Endothelial cell of umbilical vein (primary cell): ENCODE results near the gene UBE2E2. TPM values are rescaled to one million over a fixed set of nuclear protein-coding genes. Genes with fewer than 3 reads are reported as not detected.

ENCODE experiments used
- BruUV-seq: library from RNA; stranded (reverse); fragments of 400-500 nt; replicated peaks from 2 replicates; lab custom pipeline; 2021; lab: Mats Ljungman, UMichigan
- CTCF ChIA-PET: fragments of 300-600, 350-600 bp; sonication (Branson Sonifier 250); formaldehyde crosslinking; loops from one replicate; lab custom pipeline; 2021; ENCODE audit warnings: antibody characterized with exemption, inconsistent platforms; lab: Charles Lee
- POLR2A ChIA-PET: fragments of 300-600, 350-600 bp; sonication (Branson Sonifier 250); formaldehyde crosslinking; loops from one replicate; lab custom pipeline; 2021; ENCODE audit warnings: antibody characterized with exemption, inconsistent platforms; lab: Charles Lee
- DNase-seq: peaks from one replicate; pipeline ENCODE4 v3.0.0-alpha.2; 2011; ENCODE audit warnings: low read depth, low spot score
- FAIRE-seq: peaks from 2 replicates; lab custom pipeline; 2011; peaks lifted over from hg19 to GRCh38; lab: Jason Lieb, UNC
- H2AFZ ChIP-seq: 2 replicates; pipeline ENCODE4 v1.6.0; 2012; ENCODE audit warnings: low read depth, low read length, control low read depth, inconsistent platforms
- H3K27ac ChIP-seq: 2 replicates; pipeline ENCODE4 v1.5.1; 2011; ENCODE audit warnings: low read depth, mild to moderate bottlenecking, control low read depth, low read length, moderate library complexity; ENCODE audit not compliant: insufficient read depth
- H3K27me3 ChIP-seq, 2 experiments: 2 replicates each; pipeline versions ENCODE4 v1.6.0 to v1.6.1; 2011; ENCODE audit warnings: low read length in 2 of 2, mixed read lengths in 1 of 2; ENCODE audit not compliant: control insufficient read depth in 2 of 2, insufficient read depth in 2 of 2
- H3K36me3 ChIP-seq, 2 experiments: 2 replicates in 1 of 2; 3 replicates in 1 of 2; pipeline ENCODE4 v1.5.1; 2011; ENCODE audit warnings: low read length in 2 of 2, mild to moderate bottlenecking in 1 of 2, moderate library complexity in 1 of 2; ENCODE audit not compliant: control insufficient read depth in 2 of 2, insufficient read depth in 2 of 2; ENCODE audit errors: extremely low read depth in 1 of 2
- H3K4me1 ChIP-seq: 3 replicates; pipeline ENCODE4 v1.5.1; 2011; ENCODE audit warnings: mild to moderate bottlenecking, low read length; ENCODE audit not compliant: control insufficient read depth, insufficient read depth; ENCODE audit errors: extremely low read depth
- H3K4me2 ChIP-seq: 2 replicates; pipeline ENCODE4 v1.6.1; 2011; ENCODE audit warnings: low read length, control low read depth, mixed read lengths; ENCODE audit not compliant: insufficient read depth
- H3K4me3 ChIP-seq, 3 experiments: fragments of 200-600 bp in 1 of 3; sonication (generic), shearing (Covaris generic) in 1 of 3; replicated peaks in 1 of 3; 2 replicates each; pipeline ENCODE4 v1.5.1; 2011 to 2016; ENCODE audit warnings: control low read depth in 3 of 3, low read length in 3 of 3, mild to moderate bottlenecking in 2 of 3, inconsistent platforms in 1 of 3, low read depth in 1 of 3, moderate library complexity in 1 of 3; ENCODE audit not compliant: insufficient read depth in 1 of 3
- H3K79me2 ChIP-seq: 2 replicates; pipeline ENCODE4 v1.6.0; 2012; ENCODE audit warnings: low read length, inconsistent platforms; ENCODE audit not compliant: control insufficient read depth, insufficient read depth
- H3K9ac ChIP-seq: replicated peaks from 2 replicates; pipeline ENCODE3; 2011; ENCODE audit warnings: low read length, control low read depth; ENCODE audit not compliant: insufficient read depth; ENCODE audit errors: extremely low read depth
- H3K9me1 ChIP-seq: replicated peaks from 3 replicates; pipeline ENCODE4 v1.6.0; 2011; ENCODE audit warnings: mild to moderate bottlenecking, low read length; ENCODE audit not compliant: control insufficient read depth, insufficient read depth; ENCODE audit errors: extremely low read depth
- H3K9me3 ChIP-seq: replicated peaks from 2 replicates; pipeline ENCODE4 v1.5.1; 2012; ENCODE audit warnings: low read length, inconsistent platforms; ENCODE audit not compliant: control insufficient read depth, insufficient read depth
- H4K20me1 ChIP-seq: replicated peaks from 2 replicates; pipeline ENCODE3; 2011; ENCODE audit warnings: mild to moderate bottlenecking, low read length; ENCODE audit not compliant: control insufficient read depth, insufficient read depth; ENCODE audit errors: extremely low read depth
- CTCF ChIP-seq, 2 donors: IDR thresholded peaks; 1 replicate in 1 of 2; 2 replicates in 1 of 2; pipeline ENCODE4 v1.5.1; 2011; ENCODE audit warnings: low read length in 2 of 2, mild to moderate bottlenecking in 2 of 2, moderate library complexity in 2 of 2, control low read depth in 1 of 2, inconsistent platforms in 1 of 2, low read depth in 1 of 2; ENCODE audit not compliant: insufficient read depth in 1 of 2; ENCODE audit errors: extremely low read depth in 1 of 2
- EZH2 ChIP-seq: IDR thresholded peaks from 2 replicates; pipeline ENCODE4 v1.6.1; 2012; ENCODE audit warnings: borderline replicate concordance, low read depth, mild to moderate bottlenecking, moderate library complexity, low read length, inconsistent platforms; ENCODE audit not compliant: severe bottlenecking
- MAX ChIP-seq: IDR thresholded peaks from 2 replicates; pipeline ENCODE4 v1.6.1; 2011; ENCODE audit not compliant: insufficient read depth, insufficient read length
- MYC ChIP-seq: IDR thresholded peaks from one replicate; pipeline ENCODE4 v1.6.1; 2011; ENCODE audit warnings: mild to moderate bottlenecking, low read depth, low read length
- POLR2A ChIP-seq: IDR thresholded peaks from 2 replicates; pipeline ENCODE4 v1.6.1; 2012; ENCODE audit warnings: low read depth, mild to moderate bottlenecking, control low read depth, low read length
- POLR2AphosphoS5 ChIP-seq: IDR thresholded peaks from 2 replicates; pipeline ENCODE4 v1.6.1; 2012; ENCODE audit warnings: low read depth, mild to moderate bottlenecking, control low read depth, low read length, moderate library complexity; ENCODE audit not compliant: insufficient read depth
- dilution Hi-C: fragments of 300-500 bp; cut with MboI; formaldehyde crosslinking; loops from one replicate; pipeline ENCODE4 v1.15.0; 2019; ENCODE audit warnings: low sequenced_read_pairs; ENCODE audit not compliant: extremely low pct_ligation_motif_present
- intact Hi-C: fragments of 100-400 bp; cut with micrococcal nuclease; formaldehyde crosslinking; loops from one replicate; pipeline ENCODE4 v1.10.0; 2022
- polyA plus RNA-seq, 4 experiments: library from polyadenylated mRNA; depleted of rRNA in 3 of 4; stranded (reverse) in 3 of 4; unstranded in 1 of 4; fragments of >200 nt; gene quantifications; 2 replicates each; pipeline versions ENCODE4 v1.2.1 to v1.2.3, GENCODE V29; 2011 to 2012; ENCODE audit warnings: missing spikeins in 1 of 4
- total RNA-seq: library from RNA; stranded (reverse); gene quantifications from 2 replicates; pipeline ENCODE4 v1.2.3, GENCODE V29; 2021

The UBE2E2 gene
- total and polyA plus RNA-seq, 2 donors (not counting 3 experiments of a cell fraction or from before 2014, with no cell fraction given): 37.0 to 45.4 TPM

- intact Hi-C loops: no loop called here
- Histone ChIP-seq H3K4me1 (peaks cover 7% of the 10 kb centered on the region), H2AFZ (no peak overlapping the region), H3K36me3 (no peaks in the 10 kb centered on the region), H3K9ac (no peak overlapping the region), H3K27me3 (peaks cover 2 to 4% of the 10 kb centered on the region in 2 experiments), H3K27ac (no peak overlapping the region), H3K4me2 (no peak overlapping the region), H4K20me1 (no peaks in the 10 kb centered on the region), H3K79me2 (no peaks in the 10 kb centered on the region), H3K4me3 (no peak overlapping the region), H3K9me3 (no peaks in the 10 kb centered on the region), H3K9me1 (no peaks in the 10 kb centered on the region)
- TF ChIP-seq EZH2 (no peak), MAX (no peak), CTCF (IDR thresholded peaks at IDR 0.05; ENCODE audit: extremely low read depth in 1 of 2, insufficient read depth in 1 of 2, low read depth in 1 of 2, low read length in 2 of 2) (no peak), POLR2A (no peak), MYC (no peak), POLR2AphosphoS5 (no peak)
- FAIRE-seq (no peak), DNase-seq (no peak)
- ChIA-PET CTCF (no interaction called here), POLR2A (interaction anchor here (0.6 kb wide), 1 partner anchor 177 kb away, joined by 4 read pairs; no protein-coding TSS in a partner anchor)
- dilution Hi-C loops: no loop called here
- BruUV-seq: no TSS peak
These were observed 38.4 kb upstream of the UBE2E2 start for GRCh38 chr3:23164746-23165145.
